Kidney epithelial cell (primary cell): Measurements from ENCODE around the gene VRK1. TPM values are rescaled to one million over a fixed set of nuclear protein-coding genes. Genes with fewer than 3 reads are reported as not detected.

ENCODE experiments used
- DNase-seq: peaks from one replicate; pipeline ENCODE4 v3.0.0-alpha.2; 2010; ENCODE audit warnings: low read depth
- H3K27me3 ChIP-seq: 2 replicates; pipeline ENCODE4 v1.6.0; 2011; ENCODE audit warnings: low read length; ENCODE audit not compliant: control insufficient read depth, insufficient read depth
- H3K36me3 ChIP-seq: 2 replicates; pipeline ENCODE4 v1.5.1; 2011; ENCODE audit warnings: low read length; ENCODE audit not compliant: control insufficient read depth, insufficient read depth
- H3K4me3 ChIP-seq: 2 replicates; pipeline ENCODE4 v1.5.1; 2011; ENCODE audit warnings: low read depth, mild to moderate bottlenecking, control low read depth, low read length
- CTCF ChIP-seq: IDR thresholded peaks from 2 replicates; pipeline ENCODE4 v1.5.1; 2011; ENCODE audit warnings: mild to moderate bottlenecking, moderate library complexity, low read length, control low read depth, inconsistent platforms; ENCODE audit not compliant: insufficient read depth, poor library complexity, severe bottlenecking
- total RNA-seq: library from RNA; depleted of rRNA; stranded (reverse); fragments of >200 nt; gene quantifications from 2 replicates; pipeline ENCODE4 v1.2.3, GENCODE V29; 2015

Gene VRK1
- total RNA-seq, 1 donor from 2014 or later, result 13.0 TPM

DNA sequence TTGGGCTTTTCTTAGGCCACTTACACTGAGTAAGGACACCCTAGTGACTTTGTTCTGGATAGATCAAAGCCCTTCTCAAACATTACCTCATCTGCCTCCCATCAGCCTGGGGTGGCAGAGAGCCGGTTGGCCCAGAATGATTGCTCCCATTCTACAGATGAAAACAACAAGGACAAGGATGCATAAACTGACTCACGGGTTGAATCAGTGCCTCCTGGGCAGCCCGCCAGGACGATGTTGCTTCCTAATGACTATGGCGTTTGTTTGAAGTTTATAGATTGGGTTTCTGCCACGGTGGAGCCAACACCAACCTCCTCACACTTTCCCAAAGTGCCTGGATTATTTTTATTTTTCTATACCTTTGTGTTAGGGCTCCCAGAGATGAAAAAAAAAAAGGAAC is 3.6 kb upstream of the VRK1 start:
- TF ChIP-seq CTCF, result no peak

GRCh38 chr14:96795109-96795828 is 1.9 kb upstream of the VRK1 start:
- DNase-seq, result no peak
- Histone ChIP-seq H3K27me3 (no peaks in the 10 kb centered on the region), H3K36me3 (no peaks in the 10 kb centered on the region), H3K4me3 (no peak overlapping the region)
- no peak for TF ChIP-seq CTCF

More for the DNA sequence above, 3.6 kb upstream of the VRK1 start:
- Histone ChIP-seq H3K4me3 (no peak overlapping the region), H3K36me3 (no peaks in the 10 kb centered on the region), H3K27me3 (no peaks in the 10 kb centered on the region)
- no peak for DNase-seq

GRCh38 chr14:96797582-96798349 is 584 bp downstream of the VRK1 start:
- no peak for DNase-seq
- H3K27me3 ChIP-seq, result no peaks in the 10 kb centered on the region

GRCh38 chr14:96798956-96799355 is 1.8 kb downstream of the VRK1 start:
- Histone ChIP-seq H3K27me3 (no peaks in the 10 kb centered on the region), H3K36me3 (no peaks in the 10 kb centered on the region), H3K4me3 (no peak overlapping the region)
- no peak for DNase-seq
- TF ChIP-seq CTCF, result no peak

More at GRCh38 chr14:96797582-96798349, 584 bp downstream of the VRK1 start:
- no peak for TF ChIP-seq CTCF
- Histone ChIP-seq H3K4me3 (peak overlapping the region; percentile 75), H3K36me3 (no peaks in the 10 kb centered on the region)

GRCh38 chr14:96799489-96800054 is 2.4 kb downstream of the VRK1 start:
- Histone ChIP-seq H3K27me3 (no peaks in the 10 kb centered on the region), H3K36me3 (no peaks in the 10 kb centered on the region), H3K4me3 (no peak overlapping the region)
- no peak for TF ChIP-seq CTCF
- DNase-seq, result no peak
